Measurements from ENCODE around the gene NTRK3. TPM values are rescaled to one million over a fixed set of nuclear protein-coding genes. Genes with fewer than 3 reads are reported as not detected.

The NTRK3 gene
- total and polyA plus RNA-seq, 2 of the 13 experiments (the other 11 are each of a cell fraction or from before 2014, with no cell fraction given): not detected

GRCh38 chr15:88174571-88174970 is 82.0 kb downstream of the NTRK3 start:
- intact Hi-C loops (cut with micrococcal nuclease; ENCODE audit: unreplicated experiment): no loop called here
- Histone ChIP-seq H3K9ac (ENCODE audit: insufficient read depth, low read depth, low read length) (no peak overlapping the region), H3K79me2 (ENCODE audit: insufficient read depth, low read length) (no peaks in the 10 kb centered on the region)
- TF ChIP-seq POLR2AphosphoS5 (IDR thresholded peaks at IDR 0.05; ENCODE audit: low read depth, low read length) (no peak), ZBTB14 (CRISPR knock-in tag; IDR thresholded peaks at IDR 0.05) (no peak), TIGD3 (CRISPR knock-in tag; IDR thresholded peaks at IDR 0.05; ENCODE audit: borderline replicate concordance) (no peak), RFX1 (IDR thresholded peaks at IDR 0.05) (no peak), NFAT5 (CRISPR knock-in tag; IDR thresholded peaks at IDR 0.05) (no peak), POLR2G (IDR thresholded peaks at IDR 0.05; ENCODE audit: low read depth, low read length) (no peak), ZNF546 (CRISPR knock-in tag; conservative IDR thresholded peaks at IDR 0.05) (no peak), ZNF468 (CRISPR knock-in tag; IDR thresholded peaks at IDR 0.05) (no peak), NFYB (CRISPR knock-in tag; IDR thresholded peaks at IDR 0.05) (no peak), MEF2D (CRISPR knock-in tag; IDR thresholded peaks at IDR 0.05) (no peak), ZNF24 (IDR thresholded peaks at IDR 0.05) (no peak), HIC2 (CRISPR knock-in tag; IDR thresholded peaks at IDR 0.05; ENCODE audit: low read depth) (no peak), FOSL1 (CRISPR knock-in tag; IDR thresholded peaks at IDR 0.05; ENCODE audit: borderline replicate concordance) (no peak), ZNF883 (CRISPR knock-in tag; IDR thresholded peaks at IDR 0.05; ENCODE audit: not compliant biosample characterization) (no peak), TEF (CRISPR knock-in tag; IDR thresholded peaks at IDR 0.05) (no peak), HOXA9 (CRISPR knock-in tag; IDR thresholded peaks at IDR 0.05; ENCODE audit: borderline replicate concordance) (no peak)

More at GRCh38 chr15:88174571-88174970, 82.0 kb downstream of the NTRK3 start:
- Histone ChIP-seq H3K9me3 (ENCODE audit: low read length) (no peaks in the 10 kb centered on the region), H4K20me1 (ENCODE audit: insufficient read depth, low read length) (no peaks in the 10 kb centered on the region), H3K4me3 (replicated peaks in 1 of 3; ENCODE audit: insufficient read depth in 1 of 3, low read depth in 2 of 3, low read length in 3 of 3) (no peak overlapping the region), H3K36me3 (replicated peaks in 1 of 2; ENCODE audit: control insufficient read depth in 1 of 2, insufficient read depth in 2 of 2, low read length in 2 of 2) (no peaks in the 10 kb centered on the region), H2AFZ (ENCODE audit: low read length) (no peak overlapping the region), H3K4me2 (ENCODE audit: low read depth, low read length) (no peak overlapping the region), H3K27me3 (ENCODE audit: control insufficient read depth in 1 of 2, insufficient read depth in 2 of 2, low read length in 2 of 2) (no peaks in the 10 kb centered on the region; a peak in 1 of 5 replicates), H3K4me1 (ENCODE audit: insufficient read depth, low read length) (no peaks in the 10 kb centered on the region), H3K27ac (ENCODE audit: extremely low read length, insufficient read depth, low read length) (no peak overlapping the region)
- no TSS peak for BruUV-seq (replicated peaks)
- no peak for FAIRE-seq
- in situ Hi-C loops (cut with HindIII; ENCODE audit: extremely low pct_ligation_motif_present, low pct_unique_long_range_greater_than_20kb): no loop called here
- ChIA-PET POLR2A (no interaction called here), CTCF (ENCODE audit: low intra/inter-chr PET ratio, low total read pairs) (no interaction called here)
- no peak for DNase-seq (ENCODE audit: low spot score)
- ATAC-seq: no peak
- WGBS (ENCODE audit: low lambda C conversion rate): 0% methylated on average over 4 of the region's 4 CpGs
